ENCODE results near the gene SERPINE1.
"Not testable (repeated sequence)": the region's sequence is repeated elsewhere in the genome, so short reads cannot be mapped to it uniquely, and the experiment has no call there.

The SERPINE1 gene

DNA sequence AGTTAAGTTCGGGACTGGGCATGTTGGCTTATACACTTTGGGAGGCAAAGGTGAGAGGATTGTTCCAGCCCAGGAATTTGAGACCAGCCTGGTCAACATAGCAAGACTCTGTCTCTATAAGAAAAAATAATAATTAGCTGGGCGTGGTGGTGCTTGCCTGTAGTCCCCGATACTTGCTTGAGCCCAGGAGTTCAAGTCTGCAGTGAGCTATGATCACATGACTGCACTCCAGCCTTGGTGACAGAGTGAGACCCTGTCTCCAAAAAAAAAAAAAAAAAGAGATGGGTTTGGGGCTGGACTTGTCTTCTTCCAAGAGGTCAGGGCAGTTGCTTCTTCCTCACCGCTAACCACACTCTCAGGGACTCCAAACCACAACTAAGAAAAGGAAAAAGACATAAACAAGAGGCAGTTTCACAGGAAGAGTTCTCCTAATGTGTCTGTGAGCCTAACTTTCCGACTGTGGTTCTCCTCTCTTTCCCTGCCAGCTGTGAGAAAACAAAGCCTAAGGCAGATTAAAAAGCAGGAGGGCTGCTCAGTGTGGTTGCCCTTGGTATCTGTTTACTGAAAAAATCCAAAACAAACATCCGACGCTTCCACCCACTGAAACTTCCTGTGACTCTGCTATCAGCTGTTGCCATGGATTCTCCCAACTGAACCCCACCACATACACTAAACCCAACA lies 2.4 kb upstream of the SERPINE1 start:
- DNase-seq (ENCODE audit: low spot score) = no peak

DNA sequence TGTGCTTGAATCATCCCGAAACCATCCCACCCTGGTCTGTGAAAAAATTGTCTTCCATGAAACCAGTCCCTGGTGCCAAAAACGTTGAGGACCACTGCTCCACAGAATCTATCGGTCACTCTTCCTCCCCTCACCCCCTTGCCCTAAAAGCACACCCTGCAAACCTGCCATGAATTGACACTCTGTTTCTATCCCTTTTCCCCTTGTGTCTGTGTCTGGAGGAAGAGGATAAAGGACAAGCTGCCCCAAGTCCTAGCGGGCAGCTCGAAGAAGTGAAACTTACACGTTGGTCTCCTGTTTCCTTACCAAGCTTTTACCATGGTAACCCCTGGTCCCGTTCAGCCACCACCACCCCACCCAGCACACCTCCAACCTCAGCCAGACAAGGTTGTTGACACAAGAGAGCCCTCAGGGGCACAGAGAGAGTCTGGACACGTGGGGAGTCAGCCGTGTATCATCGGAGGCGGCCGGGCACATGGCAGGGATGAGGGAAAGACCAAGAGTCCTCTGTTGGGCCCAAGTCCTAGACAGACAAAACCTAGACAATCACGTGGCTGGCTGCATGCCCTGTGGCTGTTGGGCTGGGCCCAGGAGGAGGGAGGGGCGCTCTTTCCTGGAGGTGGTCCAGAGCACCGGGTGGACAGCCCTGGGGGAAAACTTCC lies 784 bp upstream of the SERPINE1 start:
- no peak for DNase-seq (ENCODE audit: low spot score)

DNA sequence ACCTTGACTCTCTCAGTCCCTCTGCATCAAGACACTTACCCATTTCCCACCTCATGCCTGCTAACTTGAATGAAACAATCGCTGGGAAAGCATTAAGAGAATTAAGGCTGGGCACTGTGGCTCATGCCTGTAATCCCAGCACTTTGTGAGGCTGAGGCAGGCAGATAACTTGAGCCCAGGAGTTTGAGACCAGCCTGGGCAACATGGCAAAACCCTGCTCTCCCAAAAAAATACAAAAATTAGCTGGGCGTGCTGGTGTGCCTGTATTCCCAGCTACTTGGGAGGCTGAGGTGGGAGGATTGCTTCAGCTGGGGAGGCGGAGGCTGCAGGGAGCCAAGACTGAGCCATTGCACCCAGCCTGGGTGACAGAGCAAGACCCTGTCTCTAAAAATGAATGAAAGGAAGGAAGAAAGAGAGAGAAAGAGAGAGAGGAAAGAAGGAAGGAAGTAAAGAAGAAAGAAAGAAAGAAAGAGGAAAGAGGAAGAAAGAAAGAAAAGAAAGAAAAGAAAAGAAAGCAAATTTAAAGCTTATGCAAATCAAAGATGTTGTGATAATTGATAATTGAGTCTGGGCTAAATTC lies 646 bp downstream of the SERPINE1 start:
- DNase-seq (ENCODE audit: low spot score) = no peak

DNA sequence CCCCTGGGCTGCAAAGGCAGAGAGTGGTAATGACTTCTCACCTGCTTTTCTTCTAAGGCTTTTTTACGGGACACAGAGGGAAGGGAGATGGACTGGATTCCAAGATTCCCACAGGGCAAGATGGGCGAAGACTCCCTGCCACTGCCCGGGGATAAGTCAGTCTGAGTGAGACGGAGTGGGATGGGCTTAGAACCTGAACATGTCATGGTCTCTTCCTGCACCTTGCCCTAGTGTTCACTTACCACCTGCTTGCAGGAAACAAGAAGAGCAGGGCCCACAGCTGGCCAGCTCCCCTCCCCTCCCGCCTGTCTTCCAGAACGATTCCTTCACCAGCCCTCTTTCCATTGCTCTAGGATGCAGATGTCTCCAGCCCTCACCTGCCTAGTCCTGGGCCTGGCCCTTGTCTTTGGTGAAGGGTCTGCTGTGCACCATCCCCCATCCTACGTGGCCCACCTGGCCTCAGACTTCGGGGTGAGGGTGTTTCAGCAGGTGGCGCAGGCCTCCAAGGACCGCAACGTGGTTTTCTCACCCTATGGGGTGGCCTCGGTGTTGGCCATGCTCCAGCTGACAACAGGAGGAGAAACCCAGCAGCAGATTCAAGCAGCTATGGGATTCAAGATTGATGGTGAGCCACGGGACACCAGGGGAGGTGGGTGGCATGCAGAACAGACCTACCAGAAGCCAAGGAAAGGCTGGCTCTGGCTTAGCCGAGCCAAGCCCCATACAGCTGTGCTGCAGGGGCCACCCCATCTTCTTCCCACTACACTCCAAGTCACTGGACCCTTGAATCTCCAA lies 1.3 kb downstream of the SERPINE1 start:
- DNase-seq (ENCODE audit: low spot score) = no peak

DNA sequence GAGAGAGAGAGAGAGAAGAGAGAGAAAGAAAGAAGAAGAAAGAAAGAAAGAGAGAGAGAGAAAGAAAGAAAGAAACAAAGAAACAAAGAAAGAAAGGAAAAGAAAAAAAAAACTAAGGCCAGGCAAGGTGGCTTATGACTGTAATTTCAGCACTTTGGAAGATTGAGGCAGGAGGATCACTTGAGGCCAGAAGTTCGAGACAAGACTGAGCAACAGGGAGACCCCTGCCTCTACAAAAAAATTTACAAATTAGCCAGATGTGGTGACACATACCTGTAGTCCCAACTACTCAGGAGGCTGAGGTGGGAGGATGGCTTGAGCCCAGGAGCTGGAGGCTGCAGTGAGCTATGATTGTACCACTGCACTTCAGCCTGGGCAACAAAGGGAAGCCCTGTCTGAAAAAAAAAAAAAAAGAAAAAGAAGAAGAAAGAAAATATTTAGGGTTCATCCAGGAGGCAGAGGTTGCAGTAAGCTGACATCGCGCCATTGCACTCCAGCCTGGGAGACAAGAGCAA lies 2.8 kb downstream of the SERPINE1 start:
- no peak for DNase-seq (ENCODE audit: low spot score)

DNA sequence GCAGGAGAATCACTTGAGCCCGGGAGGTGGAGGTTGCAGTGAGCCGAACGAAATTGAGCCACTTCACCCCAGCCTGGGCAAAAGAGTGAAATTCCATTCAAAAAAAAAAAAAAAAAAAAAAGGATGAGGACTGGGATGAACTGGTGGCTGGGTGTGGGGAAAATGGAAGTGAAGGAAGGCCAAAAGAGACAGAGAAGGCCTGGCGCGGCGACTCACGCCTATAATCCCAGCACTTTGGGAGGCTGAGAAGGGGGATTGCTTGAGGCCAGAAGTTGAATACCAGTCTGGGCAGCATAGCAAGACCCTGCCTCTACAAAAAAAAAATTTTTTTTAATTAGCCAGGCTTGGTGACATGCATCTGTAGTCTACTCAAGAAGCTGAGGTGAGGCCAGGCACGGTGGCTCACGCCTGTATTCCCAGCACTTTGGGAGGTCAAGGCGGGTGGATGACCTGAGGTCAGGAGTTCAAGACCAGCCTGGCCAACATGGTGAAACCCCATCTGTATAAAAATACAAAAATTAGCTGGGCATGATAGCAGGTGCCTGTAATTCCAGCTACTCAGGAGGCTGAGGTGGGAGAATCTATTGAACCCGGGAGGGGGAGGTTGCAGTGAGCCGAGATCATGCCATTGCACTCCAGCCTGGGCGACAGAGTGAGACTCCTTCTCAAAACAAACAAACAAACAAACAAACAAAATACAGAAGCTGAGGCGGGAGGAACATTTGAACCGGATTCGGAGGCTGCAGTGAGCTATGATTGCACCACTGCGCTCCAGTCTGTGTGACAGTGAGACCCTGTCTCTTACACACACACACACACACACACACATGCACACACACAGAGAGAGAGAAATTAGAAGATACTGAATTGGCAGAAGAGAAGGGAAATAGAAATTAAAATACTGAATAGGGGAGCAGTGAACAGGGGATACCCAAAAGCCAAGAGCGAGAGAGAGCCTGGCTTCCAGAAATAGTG lies 6.0 kb downstream of the SERPINE1 start:
- not testable (repeated sequence) for DNase-seq (ENCODE audit: low spot score)

DNA sequence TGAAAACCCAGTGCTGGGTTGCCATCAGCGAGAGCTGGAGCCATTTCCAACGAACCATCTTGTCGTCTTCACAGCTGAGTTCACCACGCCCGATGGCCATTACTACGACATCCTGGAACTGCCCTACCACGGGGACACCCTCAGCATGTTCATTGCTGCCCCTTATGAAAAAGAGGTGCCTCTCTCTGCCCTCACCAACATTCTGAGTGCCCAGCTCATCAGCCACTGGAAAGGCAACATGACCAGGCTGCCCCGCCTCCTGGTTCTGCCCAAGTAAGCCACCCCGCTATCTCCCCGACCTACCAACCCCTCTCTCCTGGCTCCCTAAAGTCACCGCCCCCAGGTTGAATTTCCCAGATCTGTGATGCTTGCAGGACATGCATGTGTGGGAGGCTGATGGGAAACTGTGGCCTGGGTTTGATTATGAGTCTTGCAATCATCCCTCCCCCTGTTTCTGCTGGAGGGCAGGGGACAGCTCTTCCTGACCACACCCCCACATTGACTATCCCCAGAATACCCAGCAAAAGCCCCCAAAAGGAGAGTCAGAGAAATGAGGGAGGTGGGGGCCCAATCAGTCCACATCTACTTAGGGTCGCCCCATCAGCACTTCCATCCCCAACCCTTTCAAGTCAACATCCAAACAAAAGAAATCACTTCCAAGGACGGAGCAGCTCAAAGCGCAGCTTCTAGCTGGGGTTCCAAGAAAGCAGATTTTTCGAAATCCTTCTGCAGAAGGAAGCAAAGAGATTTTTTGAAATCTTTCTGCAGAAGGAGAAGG lies 6.9 kb downstream of the SERPINE1 start:
- DNase-seq (ENCODE audit: low spot score) = no peak

DNA sequence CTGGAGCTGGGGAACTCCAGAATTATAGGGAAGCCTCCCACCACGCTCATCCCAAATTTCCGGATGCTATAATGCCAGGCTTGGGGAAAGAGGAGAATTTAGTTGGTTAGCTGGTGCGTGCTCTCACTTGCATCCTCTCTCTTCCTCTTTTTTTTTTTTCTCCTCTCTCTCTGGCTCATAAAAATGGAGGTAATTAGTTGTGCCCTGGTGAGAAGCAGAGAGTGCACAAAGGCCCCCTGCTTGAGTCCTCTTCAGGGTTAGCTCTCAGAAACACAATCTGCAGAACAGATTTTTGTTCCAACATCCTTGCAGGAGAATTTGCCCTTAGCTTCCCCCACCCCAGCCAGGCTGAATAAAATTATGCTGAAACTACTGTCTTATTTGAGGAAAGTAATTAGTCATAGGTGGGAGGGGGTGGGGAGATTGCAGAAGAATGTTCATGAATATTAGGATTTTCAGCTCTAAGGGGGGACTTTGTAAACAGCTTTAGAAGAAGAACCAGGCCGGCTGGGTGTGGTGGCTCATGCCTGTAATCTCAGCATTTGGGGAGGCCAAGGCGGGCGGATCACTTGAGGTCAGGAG lies 7.6 kb downstream of the SERPINE1 start:
- DNase-seq (ENCODE audit: low spot score) = no peak

DNA sequence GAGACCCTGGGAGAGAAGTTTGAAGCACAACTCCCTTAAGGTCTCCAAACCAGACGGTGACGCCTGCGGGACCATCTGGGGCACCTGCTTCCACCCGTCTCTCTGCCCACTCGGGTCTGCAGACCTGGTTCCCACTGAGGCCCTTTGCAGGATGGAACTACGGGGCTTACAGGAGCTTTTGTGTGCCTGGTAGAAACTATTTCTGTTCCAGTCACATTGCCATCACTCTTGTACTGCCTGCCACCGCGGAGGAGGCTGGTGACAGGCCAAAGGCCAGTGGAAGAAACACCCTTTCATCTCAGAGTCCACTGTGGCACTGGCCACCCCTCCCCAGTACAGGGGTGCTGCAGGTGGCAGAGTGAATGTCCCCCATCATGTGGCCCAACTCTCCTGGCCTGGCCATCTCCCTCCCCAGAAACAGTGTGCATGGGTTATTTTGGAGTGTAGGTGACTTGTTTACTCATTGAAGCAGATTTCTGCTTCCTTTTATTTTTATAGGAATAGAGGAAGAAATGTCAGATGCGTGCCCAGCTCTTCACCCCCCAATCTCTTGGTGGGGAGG lies 10.8 kb downstream of the SERPINE1 start:
- no peak for DNase-seq (ENCODE audit: low spot score)

DNA sequence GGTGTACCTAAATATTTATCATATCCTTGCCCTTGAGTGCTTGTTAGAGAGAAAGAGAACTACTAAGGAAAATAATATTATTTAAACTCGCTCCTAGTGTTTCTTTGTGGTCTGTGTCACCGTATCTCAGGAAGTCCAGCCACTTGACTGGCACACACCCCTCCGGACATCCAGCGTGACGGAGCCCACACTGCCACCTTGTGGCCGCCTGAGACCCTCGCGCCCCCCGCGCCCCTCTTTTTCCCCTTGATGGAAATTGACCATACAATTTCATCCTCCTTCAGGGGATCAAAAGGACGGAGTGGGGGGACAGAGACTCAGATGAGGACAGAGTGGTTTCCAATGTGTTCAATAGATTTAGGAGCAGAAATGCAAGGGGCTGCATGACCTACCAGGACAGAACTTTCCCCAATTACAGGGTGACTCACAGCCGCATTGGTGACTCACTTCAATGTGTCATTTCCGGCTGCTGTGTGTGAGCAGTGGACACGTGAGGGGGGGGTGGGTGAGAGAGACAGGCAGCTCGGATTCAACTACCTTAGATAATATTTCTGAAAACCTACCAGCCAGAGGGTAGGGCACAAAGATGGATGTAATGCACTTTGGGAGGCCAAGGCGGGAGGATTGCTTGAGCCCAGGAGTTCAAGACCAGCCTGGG lies 11.4 kb downstream of the SERPINE1 start:
- peak; percentile 74 for DNase-seq (ENCODE audit: low spot score)

DNA sequence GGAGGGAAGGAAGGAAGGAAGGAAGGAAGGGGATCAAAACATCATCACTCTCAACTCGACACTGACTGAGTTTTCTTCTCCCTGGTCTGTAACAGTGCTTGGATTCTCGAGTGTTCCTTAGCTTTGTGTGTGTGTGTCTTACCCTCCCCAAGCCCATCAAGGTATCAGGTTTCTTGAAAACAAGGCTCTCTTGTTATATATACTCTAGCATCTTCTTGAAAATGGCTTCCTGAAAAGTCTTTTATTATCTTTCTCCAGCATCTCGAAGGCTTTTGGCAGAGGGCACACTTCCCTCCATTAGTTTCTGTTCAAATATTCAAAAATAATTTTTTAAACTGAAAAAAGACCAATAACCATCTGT lies 13.4 kb downstream of the SERPINE1 start:
- no peak for DNase-seq (ENCODE audit: low spot score)

DNA sequence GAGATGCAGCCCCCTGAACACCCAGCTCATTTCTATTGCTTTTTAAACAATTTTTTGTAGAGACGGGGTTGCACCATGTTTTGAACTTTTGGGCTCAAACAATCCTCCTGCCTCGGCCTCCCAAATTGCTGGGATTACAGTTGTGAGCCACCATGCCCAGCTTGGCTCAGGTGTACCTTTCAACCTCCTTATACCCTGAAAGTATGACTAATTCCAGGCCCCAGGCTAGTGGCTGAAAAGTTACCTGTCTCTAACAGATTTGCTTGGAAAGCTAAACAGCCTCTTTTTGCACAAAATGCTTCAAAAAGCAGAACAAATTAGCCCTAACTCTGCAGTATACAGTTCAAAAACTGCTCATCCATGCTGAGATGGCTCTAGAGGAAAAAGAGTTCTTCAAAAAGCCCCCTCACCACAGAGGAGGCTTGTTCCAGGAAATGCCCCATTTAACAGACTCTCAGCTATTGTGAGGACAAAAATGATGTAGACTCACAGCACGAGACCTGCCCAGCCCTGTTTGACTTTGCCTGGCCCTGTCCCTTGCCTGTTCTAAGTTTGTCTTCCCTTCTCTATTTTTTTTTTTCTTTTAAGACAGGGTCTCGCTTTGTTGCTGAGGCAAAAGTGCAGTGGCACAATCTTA lies 14.0 kb downstream of the SERPINE1 start:
- no peak for DNase-seq (ENCODE audit: low spot score)

DNA sequence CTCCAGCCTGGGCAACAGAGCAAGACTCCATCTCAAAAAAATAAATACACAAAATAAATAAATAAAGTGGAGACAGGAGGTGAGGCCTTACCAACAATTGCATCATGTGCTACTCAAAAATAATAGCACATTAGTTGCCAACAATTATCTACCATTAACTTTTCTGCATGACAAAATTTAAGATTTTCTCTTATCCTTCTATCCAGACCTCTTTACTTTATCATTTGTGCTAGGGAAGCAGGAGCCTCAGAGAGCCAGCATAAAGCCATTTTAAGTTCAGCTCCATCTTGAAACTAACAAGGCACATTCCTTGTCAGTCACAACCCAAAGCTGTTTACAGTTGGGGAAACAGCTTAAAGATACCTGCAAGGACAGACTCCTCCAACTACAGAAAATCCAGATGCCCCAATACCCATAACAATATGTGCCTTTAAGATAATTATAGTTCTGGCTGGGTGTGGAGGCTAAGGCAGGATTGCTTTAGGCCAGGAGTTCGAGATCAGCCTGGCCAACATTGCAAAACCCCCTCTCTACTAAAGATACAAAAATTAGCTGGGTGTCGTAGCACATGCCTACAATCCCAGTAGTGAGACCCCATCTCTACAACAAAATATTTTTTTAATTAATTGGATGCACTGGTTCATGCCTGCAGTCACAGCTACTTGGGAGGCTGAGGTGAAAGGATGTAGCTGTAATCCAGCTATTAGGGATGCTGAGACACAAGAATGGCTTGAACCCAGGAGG lies 25.2 kb downstream of the SERPINE1 start:
- no peak for DNase-seq (ENCODE audit: low spot score)

DNA sequence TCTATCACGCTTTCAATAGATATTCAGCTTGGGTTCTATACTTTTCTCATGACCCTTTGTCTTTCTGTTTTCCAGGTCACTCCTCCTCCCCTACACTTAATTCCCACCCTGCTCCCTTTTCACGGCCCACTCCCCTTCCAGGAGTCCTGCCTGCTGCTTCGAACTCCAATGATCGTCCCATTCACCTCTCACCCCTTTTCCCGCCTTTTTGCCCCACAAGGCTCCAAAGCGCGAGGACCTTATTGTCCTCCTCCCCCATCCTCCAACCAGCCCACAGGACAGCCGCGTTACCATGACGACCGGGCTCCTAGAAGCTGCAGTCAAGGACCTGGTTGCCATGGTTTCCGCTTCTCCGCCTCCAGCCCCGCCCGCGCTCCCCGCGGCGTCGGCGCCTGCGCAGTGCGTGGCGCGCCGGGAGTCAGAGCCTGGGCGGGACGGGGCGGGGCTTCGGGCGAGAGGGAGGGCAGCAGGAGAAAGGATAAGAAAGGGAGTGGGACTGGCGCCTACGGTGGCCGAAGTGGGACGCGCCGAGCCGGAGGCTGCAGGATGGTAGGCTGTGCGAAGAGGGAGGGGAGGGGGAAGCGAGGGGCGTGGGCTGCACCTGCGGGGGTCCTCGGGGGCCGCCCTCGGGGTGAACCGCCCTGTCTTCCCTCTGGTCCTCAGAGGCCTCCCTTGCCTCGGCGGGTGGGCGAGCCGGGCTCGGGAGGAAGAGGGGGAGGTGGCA lies 27.2 kb downstream of the SERPINE1 start, which contains the start of gene AP1S1:
Gene AP1S1, plus strand, starts transcription at position 508 of the 724 bp plus-strand sequence. Its CDS starts 39 bp downstream, at position 547.
- DNase-seq (ENCODE audit: low spot score) = peak; percentile 99

DNA sequence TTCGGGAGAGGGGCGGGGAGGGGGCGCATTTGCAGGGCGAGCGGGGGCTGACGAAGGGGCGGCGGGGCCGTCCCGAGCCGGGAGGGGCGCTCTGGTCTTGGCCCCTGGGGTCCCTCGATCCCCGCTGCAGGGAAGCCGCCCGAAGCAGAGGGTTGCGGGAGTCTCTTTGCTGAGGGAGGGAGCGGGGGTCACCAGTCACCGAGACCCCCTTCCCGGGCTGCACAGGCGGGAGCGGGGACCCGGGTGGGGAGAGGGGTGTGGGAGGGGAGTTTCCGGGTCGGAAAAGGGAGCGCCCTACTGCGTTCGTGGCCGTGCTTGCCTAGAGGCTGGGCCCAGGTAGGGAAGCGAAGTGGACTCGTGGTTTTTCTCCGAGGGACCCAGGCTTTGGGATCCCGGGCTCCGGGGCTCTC lies 27.8 kb downstream of the SERPINE1 start:
- peak; percentile 58 for DNase-seq (ENCODE audit: low spot score)

DNA sequence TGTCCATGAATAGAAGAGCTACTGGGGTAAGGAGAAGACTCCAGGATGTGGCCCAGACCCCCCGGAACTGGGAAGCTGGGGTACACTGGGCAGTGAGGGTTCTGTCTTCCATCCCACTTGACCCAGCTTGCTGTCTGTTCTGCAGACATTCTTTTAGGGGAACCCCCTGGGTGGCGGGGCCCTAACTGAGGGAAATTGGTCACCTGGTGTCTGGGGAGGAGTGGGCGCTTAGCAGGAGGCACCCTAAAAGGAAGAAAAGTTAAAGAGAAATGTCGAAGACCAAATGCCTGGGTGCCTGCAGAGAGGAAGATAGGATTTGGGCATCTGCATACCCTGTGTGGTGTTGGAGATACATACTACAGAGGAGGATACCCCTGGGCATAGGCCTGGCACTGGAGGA lies 28.4 kb downstream of the SERPINE1 start:
- DNase-seq (ENCODE audit: low spot score) = no peak

DNA sequence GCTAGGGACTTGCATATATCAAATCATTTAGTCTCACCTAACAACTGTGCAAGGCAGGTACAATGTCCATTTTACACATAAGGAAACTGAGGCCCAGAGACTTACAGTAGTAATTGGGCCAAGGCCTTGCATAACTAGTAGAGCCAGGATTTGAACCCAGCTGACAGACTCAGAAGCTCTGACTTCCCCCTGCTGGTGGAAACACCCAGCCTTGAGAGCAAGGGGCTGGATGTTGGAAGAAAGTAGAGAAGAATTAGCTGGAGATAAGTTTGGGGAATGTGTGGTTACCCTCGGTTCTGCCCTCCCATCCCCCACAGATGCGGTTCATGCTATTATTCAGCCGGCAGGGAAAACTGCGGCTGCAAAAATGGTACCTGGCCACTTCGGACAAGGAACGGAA lies 29.4 kb downstream of the SERPINE1 start:
- DNase-seq (ENCODE audit: low spot score) = no peak
